A549 (cell line): ENCODE results near the gene OR2F2.

Experiments used
- FOXS1 ChIP-seq: fragments of 250-450 bp; sonication (Bioruptor Pico); IDR thresholded peaks from 2 replicates; pipeline ENCODE4 v1.5.0; 2020; ENCODE audit warnings: mild to moderate bottlenecking, moderate library complexity
- SMC3 ChIP-seq: fragments of >200 bp; sonication (Bioruptor Twin); formaldehyde crosslinking; IDR thresholded peaks from 3 replicates; pipeline ENCODE4 v1.6.1; 2018; ENCODE audit warnings: inconsistent platforms
- ZC3H11A ChIP-seq: fragments of 450-650 bp; IDR thresholded peaks from 2 replicates; pipeline ENCODE4 v1.6.1; 2014; ENCODE audit warnings: antibody characterized with exemption, mild to moderate bottlenecking
- TF ChIP-seq, protein P1 (sequence below): fragments of >200 bp; sonication (Bioruptor Twin); formaldehyde crosslinking; IDR thresholded peaks from 3 replicates; pipeline ENCODE4 v1.5.1; 2016
- TF ChIP-seq, protein P2 (sequence below): fragments of 200-600 bp; sonication (generic); IDR thresholded peaks from 2 replicates; pipeline ENCODE4 v1.6.1; 2016; ENCODE audit warnings: antibody characterized with exemption, mild to moderate bottlenecking, moderate library complexity

DNA sequence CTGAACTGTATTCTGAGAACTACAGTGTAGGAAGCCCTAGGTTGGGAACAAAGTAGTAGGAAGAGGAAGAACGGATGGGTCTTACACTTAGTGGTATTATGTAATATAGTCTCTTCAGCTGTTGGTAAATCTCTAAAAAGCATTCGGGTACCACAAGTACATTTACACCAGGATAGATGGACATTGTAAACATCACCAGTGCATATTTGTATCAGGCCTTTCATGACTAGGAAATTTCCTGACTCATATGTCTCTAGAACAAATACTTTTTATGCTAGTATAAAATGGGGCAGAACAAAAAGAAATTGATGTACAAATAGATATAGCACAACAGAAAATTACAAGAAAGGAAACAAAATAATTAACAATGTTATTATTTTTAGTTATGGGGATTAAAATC, 43.6 kb downstream of the OR2F2 start:
- TF ChIP-seq, protein P1, sequence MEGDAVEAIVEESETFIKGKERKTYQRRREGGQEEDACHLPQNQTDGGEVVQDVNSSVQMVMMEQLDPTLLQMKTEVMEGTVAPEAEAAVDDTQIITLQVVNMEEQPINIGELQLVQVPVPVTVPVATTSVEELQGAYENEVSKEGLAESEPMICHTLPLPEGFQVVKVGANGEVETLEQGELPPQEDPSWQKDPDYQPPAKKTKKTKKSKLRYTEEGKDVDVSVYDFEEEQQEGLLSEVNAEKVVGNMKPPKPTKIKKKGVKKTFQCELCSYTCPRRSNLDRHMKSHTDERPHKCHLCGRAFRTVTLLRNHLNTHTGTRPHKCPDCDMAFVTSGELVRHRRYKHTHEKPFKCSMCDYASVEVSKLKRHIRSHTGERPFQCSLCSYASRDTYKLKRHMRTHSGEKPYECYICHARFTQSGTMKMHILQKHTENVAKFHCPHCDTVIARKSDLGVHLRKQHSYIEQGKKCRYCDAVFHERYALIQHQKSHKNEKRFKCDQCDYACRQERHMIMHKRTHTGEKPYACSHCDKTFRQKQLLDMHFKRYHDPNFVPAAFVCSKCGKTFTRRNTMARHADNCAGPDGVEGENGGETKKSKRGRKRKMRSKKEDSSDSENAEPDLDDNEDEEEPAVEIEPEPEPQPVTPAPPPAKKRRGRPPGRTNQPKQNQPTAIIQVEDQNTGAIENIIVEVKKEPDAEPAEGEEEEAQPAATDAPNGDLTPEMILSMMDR, result no peak
- no peak for TF ChIP-seq FOXS1 (CRISPR knock-in tag)
- TF ChIP-seq SMC3, result no peak
- TF ChIP-seq ZC3H11A, result no peak
- TF ChIP-seq, protein P2, sequence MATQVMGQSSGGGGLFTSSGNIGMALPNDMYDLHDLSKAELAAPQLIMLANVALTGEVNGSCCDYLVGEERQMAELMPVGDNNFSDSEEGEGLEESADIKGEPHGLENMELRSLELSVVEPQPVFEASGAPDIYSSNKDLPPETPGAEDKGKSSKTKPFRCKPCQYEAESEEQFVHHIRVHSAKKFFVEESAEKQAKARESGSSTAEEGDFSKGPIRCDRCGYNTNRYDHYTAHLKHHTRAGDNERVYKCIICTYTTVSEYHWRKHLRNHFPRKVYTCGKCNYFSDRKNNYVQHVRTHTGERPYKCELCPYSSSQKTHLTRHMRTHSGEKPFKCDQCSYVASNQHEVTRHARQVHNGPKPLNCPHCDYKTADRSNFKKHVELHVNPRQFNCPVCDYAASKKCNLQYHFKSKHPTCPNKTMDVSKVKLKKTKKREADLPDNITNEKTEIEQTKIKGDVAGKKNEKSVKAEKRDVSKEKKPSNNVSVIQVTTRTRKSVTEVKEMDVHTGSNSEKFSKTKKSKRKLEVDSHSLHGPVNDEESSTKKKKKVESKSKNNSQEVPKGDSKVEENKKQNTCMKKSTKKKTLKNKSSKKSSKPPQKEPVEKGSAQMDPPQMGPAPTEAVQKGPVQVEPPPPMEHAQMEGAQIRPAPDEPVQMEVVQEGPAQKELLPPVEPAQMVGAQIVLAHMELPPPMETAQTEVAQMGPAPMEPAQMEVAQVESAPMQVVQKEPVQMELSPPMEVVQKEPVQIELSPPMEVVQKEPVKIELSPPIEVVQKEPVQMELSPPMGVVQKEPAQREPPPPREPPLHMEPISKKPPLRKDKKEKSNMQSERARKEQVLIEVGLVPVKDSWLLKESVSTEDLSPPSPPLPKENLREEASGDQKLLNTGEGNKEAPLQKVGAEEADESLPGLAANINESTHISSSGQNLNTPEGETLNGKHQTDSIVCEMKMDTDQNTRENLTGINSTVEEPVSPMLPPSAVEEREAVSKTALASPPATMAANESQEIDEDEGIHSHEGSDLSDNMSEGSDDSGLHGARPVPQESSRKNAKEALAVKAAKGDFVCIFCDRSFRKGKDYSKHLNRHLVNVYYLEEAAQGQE, result no peak
